OCI-M1 (cell line): ENCODE data around the gene NEU3.
"Not testable (repeated sequence)": the region's sequence is repeated elsewhere in the genome, so short reads cannot be mapped to it uniquely, and the experiment has no call there.

Experiments used
- DNase-seq: peaks from one replicate; lab custom pipeline; 2025; lab: John Stamatoyannopoulos, UW

NEU3 gene

GRCh38 chr11:74988541-74989259 lies at the start of gene NEU3:
Gene NEU3 (plus strand): TSS chr11:74988933. CDS start chr11:74989061, 128 bp downstream.
- DNase-seq: peak; percentile 99

GRCh38 chr11:74941492-74941891 lies 47.2 kb upstream of the NEU3 start:
- DNase-seq: no peak

- DNase-seq: no peak
Measured at GRCh38 chr11:74942073-74942759, 46.5 kb upstream of the NEU3 start.

- DNase-seq: no peak
Measured at GRCh38 chr11:74948546-74948897, 40.2 kb upstream of the NEU3 start.

GRCh38 chr11:74948898-74949752 lies 39.6 kb upstream of the NEU3 start, which contains the start of the genes SPCS2 and XRRA1:
Gene SPCS2 (plus strand): TSS chr11:74949266. CDS start chr11:74949286, 20 bp downstream.
Gene XRRA1 (minus strand): TSS chr11:74949091. CDS start chr11:74940878, 8,213 bp downstream.
- peak; percentile 100 for DNase-seq

- DNase-seq: peak; percentile 72
Measured at GRCh38 chr11:74949753-74950137, 39.0 kb upstream of the NEU3 start.

- no peak for DNase-seq
Measured at GRCh38 chr11:74950374-74950969, 38.3 kb upstream of the NEU3 start.

GRCh38 chr11:74951226-74951625 lies 37.5 kb upstream of the NEU3 start:
- DNase-seq: no peak

GRCh38 chr11:74952752-74953151 lies 36.0 kb upstream of the NEU3 start:
- DNase-seq: no peak

- no peak for DNase-seq
Measured at GRCh38 chr11:74953451-74953850, 35.3 kb upstream of the NEU3 start.

GRCh38 chr11:74954199-74954598 lies 34.5 kb upstream of the NEU3 start:
- no peak for DNase-seq

GRCh38 chr11:74956397-74957015 lies 32.2 kb upstream of the NEU3 start:
- no peak for DNase-seq

GRCh38 chr11:74957937-74958629 lies 30.6 kb upstream of the NEU3 start:
- DNase-seq: no peak

- not testable (repeated sequence) for DNase-seq
Measured at GRCh38 chr11:74960128-74960527, 28.6 kb upstream of the NEU3 start.

- DNase-seq: no peak
Measured at GRCh38 chr11:74966651-74967050, 22.1 kb upstream of the NEU3 start.

GRCh38 chr11:74970852-74971395 lies 17.8 kb upstream of the NEU3 start:
- DNase-seq: no peak

- DNase-seq: no peak
Measured at GRCh38 chr11:74971424-74971823, 17.3 kb upstream of the NEU3 start.

GRCh38 chr11:74978041-74978440 lies 10.7 kb upstream of the NEU3 start:
- no peak for DNase-seq

- no peak for DNase-seq
Measured at GRCh38 chr11:74980634-74981033, 8.1 kb upstream of the NEU3 start.

- no peak for DNase-seq
Measured at GRCh38 chr11:74981888-74982287, 6.8 kb upstream of the NEU3 start.

GRCh38 chr11:74984070-74984469 lies 4.7 kb upstream of the NEU3 start:
- DNase-seq: no peak
